H9 (cell line): ENCODE measurements around the gene ASF1B. TPM values are rescaled to one million over a fixed set of nuclear protein-coding genes. Genes with fewer than 3 reads are reported as not detected.

Source experiments
- DNase-seq: peaks from one replicate; pipeline ENCODE4 v3.0.0-alpha.2; 2017
- H2AFZ ChIP-seq: one replicate; pipeline ENCODE4 v1.6.1; 2013; ENCODE audit warnings: mild to moderate bottlenecking, low read length, control low read depth, moderate library complexity
- H2AK5ac ChIP-seq: 2 replicates; pipeline ENCODE4 v1.6.1; 2013; ENCODE audit warnings: low read length, control low read depth, mixed read lengths; ENCODE audit not compliant: insufficient read length
- H2BK120ac ChIP-seq: one replicate; pipeline ENCODE4 v1.6.1; 2013; ENCODE audit warnings: low read depth, mild to moderate bottlenecking, low read length, control low read depth, inconsistent platforms; ENCODE audit not compliant: poor library complexity, severe bottlenecking
- H2BK12ac ChIP-seq: 2 replicates; pipeline ENCODE4 v1.6.1; 2013; ENCODE audit warnings: low read length, control low read depth, mixed read lengths, low read depth; ENCODE audit not compliant: insufficient read length
- H2BK15ac ChIP-seq: 2 replicates; pipeline ENCODE4 v1.6.1; 2013; ENCODE audit warnings: low read depth, low read length, control low read depth
- H2BK20ac ChIP-seq: one replicate; pipeline ENCODE4 v1.6.1; 2013; ENCODE audit warnings: low read depth, mild to moderate bottlenecking, low read length, control low read depth, inconsistent platforms; ENCODE audit not compliant: poor library complexity, severe bottlenecking
- H2BK5ac ChIP-seq: 2 replicates; pipeline ENCODE4 v1.6.1; 2013; ENCODE audit warnings: low read length, control low read depth, mixed read lengths; ENCODE audit not compliant: insufficient read length
- H3K14ac ChIP-seq: 2 replicates; pipeline ENCODE4 v1.6.1; 2013; ENCODE audit warnings: low read length, control low read depth; ENCODE audit not compliant: insufficient read depth
- H3K18ac ChIP-seq: 2 replicates; pipeline ENCODE4 v1.6.1; 2013; ENCODE audit warnings: low read depth, mild to moderate bottlenecking, mixed read lengths, low read length, control low read depth; ENCODE audit not compliant: insufficient read length
- H3K23ac ChIP-seq: 2 replicates; pipeline ENCODE4 v1.6.1; 2013; ENCODE audit warnings: low read length, control low read depth, mixed read lengths, low read depth; ENCODE audit not compliant: insufficient read length
- H3K23me2 ChIP-seq: 2 replicates; pipeline ENCODE4 v1.6.1; 2013; ENCODE audit warnings: low read depth, mild to moderate bottlenecking, mixed read lengths, low read length, control low read depth; ENCODE audit not compliant: insufficient read length, poor library complexity, severe bottlenecking
- H3K27ac ChIP-seq: 2 replicates; pipeline ENCODE4 v1.5.1; 2013; ENCODE audit warnings: low read length, control low read depth, mixed read lengths, low read depth; ENCODE audit not compliant: insufficient read length
- H3K27me3 ChIP-seq: 2 replicates; pipeline ENCODE4 v1.6.1; 2013; ENCODE audit warnings: low read length, control low read depth, inconsistent platforms; ENCODE audit not compliant: insufficient read depth
- H3K4ac ChIP-seq: 2 replicates; pipeline ENCODE4 v1.6.1; 2013; ENCODE audit warnings: low read depth, mild to moderate bottlenecking, control low read depth, inconsistent platforms, low read length, moderate library complexity
- H3K4me1 ChIP-seq: 2 replicates; pipeline ENCODE4 v1.6.1; 2013; ENCODE audit warnings: low read length, control low read depth, inconsistent platforms; ENCODE audit not compliant: insufficient read depth
- H3K4me2 ChIP-seq: 2 replicates; pipeline ENCODE4 v1.6.1; 2013; ENCODE audit warnings: low read length, control low read depth, mixed read lengths; ENCODE audit not compliant: insufficient read length, insufficient read depth
- H3K56ac ChIP-seq: 2 replicates; pipeline ENCODE4 v1.6.1; 2013; ENCODE audit warnings: low read depth, mild to moderate bottlenecking, mixed read lengths, low read length, control low read depth; ENCODE audit not compliant: insufficient read length
- H3K79me1 ChIP-seq: 2 replicates; pipeline ENCODE4 v1.6.1; 2013; ENCODE audit warnings: low read depth, mild to moderate bottlenecking, moderate library complexity, low read length, control low read depth, inconsistent platforms; ENCODE audit not compliant: insufficient read depth, poor library complexity, severe bottlenecking
- H3K79me2 ChIP-seq: 2 replicates; pipeline ENCODE4 v1.6.1; 2013; ENCODE audit warnings: low read length, control low read depth, inconsistent platforms; ENCODE audit not compliant: insufficient read depth
- H3K9ac ChIP-seq: 2 replicates; pipeline ENCODE4 v1.6.1; 2013; ENCODE audit warnings: low read length, control low read depth, mixed read lengths; ENCODE audit not compliant: insufficient read length; ENCODE audit errors: extremely low read depth
- H3K9me3 ChIP-seq: one replicate; pipeline ENCODE4 v1.6.1; 2013; ENCODE audit warnings: low read depth, low read length, inconsistent platforms; ENCODE audit not compliant: control insufficient read depth
- H3T11ph ChIP-seq: one replicate; pipeline ENCODE4 v1.6.1; 2013; ENCODE audit warnings: mild to moderate bottlenecking, low read length, control low read depth, inconsistent platforms
- H4K20me1 ChIP-seq: one replicate; pipeline ENCODE4 v1.6.1; 2013; ENCODE audit not compliant: control insufficient read depth, insufficient read length, insufficient read depth
- H4K5ac ChIP-seq: 2 replicates; pipeline ENCODE4 v1.6.1; 2013; ENCODE audit warnings: low read depth, mild to moderate bottlenecking, mixed read lengths, low read length, control low read depth; ENCODE audit not compliant: insufficient read length
- H4K8ac ChIP-seq: replicated peaks from 2 replicates; pipeline ENCODE4 v1.6.1; 2013; ENCODE audit warnings: low read length, control low read depth, mixed read lengths, low read depth; ENCODE audit not compliant: insufficient read length
- H4K91ac ChIP-seq: 2 replicates; pipeline ENCODE4 v1.6.1; 2013; ENCODE audit warnings: low read depth, mild to moderate bottlenecking, moderate library complexity, mixed read lengths, low read length, control low read depth; ENCODE audit not compliant: insufficient read length
- H3K27ac Mint-ChIP-seq, 3 experiments: 2 replicates in 2 of 3; 3 replicates in 1 of 3; pipeline ENCODE4 v1.8.0; 2020 to 2021; ENCODE audit warnings: mixed read lengths in 3 of 3, mild to moderate bottlenecking in 1 of 3, moderate library complexity in 1 of 3
- H3K27me3 Mint-ChIP-seq: 2 replicates; pipeline ENCODE4 v1.8.0; 2021; ENCODE audit warnings: low read depth, mild to moderate bottlenecking, moderate library complexity, mixed read lengths
- H3K36me3 Mint-ChIP-seq, 3 experiments: 2 replicates in 2 of 3; 3 replicates in 1 of 3; pipeline ENCODE4 v1.8.0; 2020 to 2021; ENCODE audit warnings: low read depth in 3 of 3, mixed read lengths in 3 of 3; ENCODE audit not compliant: insufficient read depth in 1 of 3
- H3K4me1 Mint-ChIP-seq, 2 experiments: 2 replicates each; pipeline ENCODE4 v1.8.0; 2020; ENCODE audit warnings: mixed read lengths in 2 of 2
- H3K4me3 Mint-ChIP-seq, 2 experiments: 2 replicates in 1 of 2; 3 replicates in 1 of 2; pipeline ENCODE4 v1.8.0; 2020 to 2021; ENCODE audit warnings: mild to moderate bottlenecking in 2 of 2, mixed read lengths in 2 of 2, moderate library complexity in 1 of 2
- H3K9me3 Mint-ChIP-seq, 2 experiments: 2 replicates in 1 of 2; 3 replicates in 1 of 2; pipeline ENCODE4 v1.8.0; 2020; ENCODE audit warnings: mild to moderate bottlenecking in 2 of 2, mixed read lengths in 2 of 2, moderate library complexity in 1 of 2
- WGBS: extraction: QIAGEN DNeasy Blood & Tissue Kit; methylation state at CpG from one replicate; pipeline ENCODE4 v1.1.7; 2013; ENCODE audit warnings: missing lambda C conversion rate, low lambda C conversion rate, mixed read lengths; ENCODE audit not compliant: insufficient read length; ENCODE audit errors: extremely low coverage; 5-methylcytosine and 5-hydroxymethylcytosine counted together
- total RNA-seq: library from RNA; stranded (reverse); gene quantifications from 2 replicates; pipeline ENCODE4 v1.2.1, GENCODE V29; 2021
- TF ChIP-seq, protein P1 (sequence below): fragments of 200-600 bp; sonication (generic); conservative IDR thresholded peaks from 3 replicates; pipeline ENCODE4 v1.8.0; 2021; ENCODE audit warnings: antibody characterized with exemption, mild to moderate bottlenecking

The ASF1B gene
- total RNA-seq, 1 experiment from 2014 or later = 46.6 TPM

DNA sequence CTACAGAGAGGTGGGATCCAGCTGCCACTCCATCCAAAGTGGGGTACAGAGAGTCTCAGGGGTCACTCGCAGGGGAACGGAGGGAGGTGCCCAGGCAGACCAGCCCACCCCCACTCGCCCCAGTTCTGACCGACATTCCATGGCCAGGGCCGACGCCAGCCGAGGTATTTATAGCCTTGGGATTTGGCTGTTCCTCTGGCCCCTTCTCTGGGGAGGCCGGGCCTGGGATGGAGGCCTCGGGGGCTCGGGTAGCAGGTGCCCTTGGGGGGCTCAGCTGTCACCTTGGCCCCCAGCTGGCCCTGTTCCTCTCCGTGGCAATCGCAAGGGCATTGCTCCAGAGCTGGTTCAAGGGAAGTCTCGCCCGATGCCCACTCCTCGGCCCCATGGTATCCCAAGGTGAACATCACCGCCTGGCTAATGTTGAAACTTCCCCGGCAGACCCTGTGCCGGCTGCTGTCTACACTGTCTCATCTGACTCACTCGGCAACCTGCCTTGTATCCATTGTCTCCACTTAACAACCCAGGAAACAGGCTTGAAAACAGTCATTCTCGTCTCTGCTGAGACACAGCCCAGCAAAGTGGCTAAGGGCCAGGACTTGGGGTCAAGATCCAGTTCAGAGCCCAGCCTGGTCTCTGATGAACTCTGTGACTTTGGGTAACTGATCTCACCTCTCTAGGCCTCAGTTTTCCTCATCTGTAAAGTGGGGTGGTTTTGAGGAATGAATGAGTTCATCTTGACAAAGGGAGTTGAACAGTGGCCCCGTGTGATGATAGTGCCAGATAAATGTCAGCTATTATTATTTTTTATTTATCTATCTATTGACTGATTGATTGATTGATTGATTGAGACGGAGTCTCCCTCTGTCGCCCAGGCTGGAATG is 28.6 kb downstream of the ASF1B start:
- H3K27ac Mint-ChIP-seq = peak overlapping the region in 2 of 3 experiments; percentile 55 to 83; a peak in 1 of 7 replicates
- Histone ChIP-seq H4K20me1 (no peaks in the 10 kb centered on the region), H3K14ac (no peak overlapping the region), H2AFZ (no peak overlapping the region), H3K79me1 (no peaks in the 10 kb centered on the region), H2BK120ac (no peak overlapping the region), H2AK5ac (no peak overlapping the region), H2BK5ac (no peak overlapping the region), H4K8ac (no peak overlapping the region), H3K4ac (no peak overlapping the region), H3K4me1 (peaks cover 2% of the 10 kb centered on the region; the same call in 1 of the 2 replicates), H2BK15ac (no peak overlapping the region), H4K5ac (no peak overlapping the region), H3K27me3 (no peaks in the 10 kb centered on the region), H3K9me3 (no peaks in the 10 kb centered on the region), H3K4me2 (no peak overlapping the region), H3K27ac (no peak overlapping the region), H3K56ac (no peak overlapping the region), H3T11ph (no peak overlapping the region), H2BK20ac (no peak overlapping the region), H4K91ac (no peak overlapping the region), H3K23me2 (no peaks in the 10 kb centered on the region), H3K23ac (no peak overlapping the region), H2BK12ac (no peak overlapping the region), H3K9ac (no peak overlapping the region), H3K79me2 (no peaks in the 10 kb centered on the region), H3K18ac (no peak overlapping the region)
- WGBS = no CpG with 5 or more reads among the region's 23 CpGs
- H3K27me3 Mint-ChIP-seq = no peaks in the 10 kb centered on the region
- no peak for DNase-seq
- H3K36me3 Mint-ChIP-seq = peaks cover 2 to 11% (median 3%) of the 10 kb centered on the region in 3 experiments; a peak in 3 of 7 replicates
- no peaks in the 10 kb centered on the region for H3K9me3 Mint-ChIP-seq
- TF ChIP-seq, protein P1, sequence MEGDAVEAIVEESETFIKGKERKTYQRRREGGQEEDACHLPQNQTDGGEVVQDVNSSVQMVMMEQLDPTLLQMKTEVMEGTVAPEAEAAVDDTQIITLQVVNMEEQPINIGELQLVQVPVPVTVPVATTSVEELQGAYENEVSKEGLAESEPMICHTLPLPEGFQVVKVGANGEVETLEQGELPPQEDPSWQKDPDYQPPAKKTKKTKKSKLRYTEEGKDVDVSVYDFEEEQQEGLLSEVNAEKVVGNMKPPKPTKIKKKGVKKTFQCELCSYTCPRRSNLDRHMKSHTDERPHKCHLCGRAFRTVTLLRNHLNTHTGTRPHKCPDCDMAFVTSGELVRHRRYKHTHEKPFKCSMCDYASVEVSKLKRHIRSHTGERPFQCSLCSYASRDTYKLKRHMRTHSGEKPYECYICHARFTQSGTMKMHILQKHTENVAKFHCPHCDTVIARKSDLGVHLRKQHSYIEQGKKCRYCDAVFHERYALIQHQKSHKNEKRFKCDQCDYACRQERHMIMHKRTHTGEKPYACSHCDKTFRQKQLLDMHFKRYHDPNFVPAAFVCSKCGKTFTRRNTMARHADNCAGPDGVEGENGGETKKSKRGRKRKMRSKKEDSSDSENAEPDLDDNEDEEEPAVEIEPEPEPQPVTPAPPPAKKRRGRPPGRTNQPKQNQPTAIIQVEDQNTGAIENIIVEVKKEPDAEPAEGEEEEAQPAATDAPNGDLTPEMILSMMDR = no peak
- no peak overlapping the region for H3K4me3 Mint-ChIP-seq
- H3K4me1 Mint-ChIP-seq = peaks cover 10 to 12% of the 10 kb centered on the region in 2 experiments
